HG02678 (cell line): Measurements from ENCODE around the gene CNPPD1.
A peak's percentile ranks its signal among the peaks of the same experiment; 100 is the strongest.
"Not testable (repeated sequence)": the region's sequence is repeated elsewhere in the genome, so short reads cannot be mapped to it uniquely, and the experiment has no call there.

ENCODE experiments used
- ATAC-seq: cut with Tn5 transposase; IDR thresholded peaks from one replicate; pipeline ENCODE4 v1.9.1; 2021; ENCODE audit warnings: mild to moderate bottlenecking, moderate library complexity; ENCODE audit not compliant: unreplicated experiment

CNPPD1 gene

DNA sequence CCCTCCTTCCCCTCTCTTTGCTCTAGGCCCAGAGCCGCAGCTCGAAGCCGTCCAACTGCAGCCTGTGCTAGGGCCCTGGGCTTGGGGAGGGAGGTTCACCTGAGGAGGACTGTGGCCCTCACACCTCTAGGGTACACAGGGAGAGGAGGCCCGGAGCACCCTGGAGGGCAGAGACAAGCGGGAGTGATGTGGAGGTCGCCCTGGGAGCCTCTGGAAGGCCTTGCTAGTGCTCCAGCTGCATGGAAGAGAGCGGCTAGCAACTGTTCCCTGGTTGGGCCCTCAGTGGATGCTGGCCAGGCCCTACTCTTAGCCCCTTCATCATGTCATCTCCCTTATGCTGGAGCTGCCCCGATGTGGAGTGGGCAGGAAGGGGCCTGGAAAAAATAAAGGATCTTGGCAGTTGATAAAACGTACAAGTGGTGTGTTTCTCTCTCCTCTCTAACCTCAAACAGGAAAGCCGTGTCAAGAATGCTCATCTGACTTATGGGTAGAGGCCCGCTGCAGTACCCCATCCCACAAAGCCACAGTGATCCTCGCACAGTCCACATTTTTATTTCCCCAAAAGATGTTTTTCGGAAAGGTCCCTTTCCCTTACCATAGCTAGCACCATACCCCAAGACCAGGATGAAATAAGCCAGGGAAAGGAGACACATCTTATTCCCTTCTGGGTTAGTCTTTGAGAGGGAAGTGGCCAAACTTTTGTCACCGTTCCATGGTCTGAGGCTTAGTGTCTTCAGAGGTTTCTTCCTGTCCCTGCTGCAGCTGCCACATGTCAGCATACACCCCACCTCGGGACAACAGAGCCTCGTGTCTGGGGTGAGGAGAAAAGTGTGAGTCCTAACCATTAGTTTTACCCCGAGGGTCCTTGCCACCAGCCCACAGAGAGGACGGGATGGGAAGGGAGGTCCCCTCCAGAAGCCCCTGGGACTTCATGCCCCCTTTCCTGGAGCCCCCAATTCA, 32.8 kb upstream of the CNPPD1 start:
- no peak for ATAC-seq

- no peak for ATAC-seq
Measured at GRCh38 chr2:219207884-219208740, 31.4 kb upstream of the CNPPD1 start.

DNA sequence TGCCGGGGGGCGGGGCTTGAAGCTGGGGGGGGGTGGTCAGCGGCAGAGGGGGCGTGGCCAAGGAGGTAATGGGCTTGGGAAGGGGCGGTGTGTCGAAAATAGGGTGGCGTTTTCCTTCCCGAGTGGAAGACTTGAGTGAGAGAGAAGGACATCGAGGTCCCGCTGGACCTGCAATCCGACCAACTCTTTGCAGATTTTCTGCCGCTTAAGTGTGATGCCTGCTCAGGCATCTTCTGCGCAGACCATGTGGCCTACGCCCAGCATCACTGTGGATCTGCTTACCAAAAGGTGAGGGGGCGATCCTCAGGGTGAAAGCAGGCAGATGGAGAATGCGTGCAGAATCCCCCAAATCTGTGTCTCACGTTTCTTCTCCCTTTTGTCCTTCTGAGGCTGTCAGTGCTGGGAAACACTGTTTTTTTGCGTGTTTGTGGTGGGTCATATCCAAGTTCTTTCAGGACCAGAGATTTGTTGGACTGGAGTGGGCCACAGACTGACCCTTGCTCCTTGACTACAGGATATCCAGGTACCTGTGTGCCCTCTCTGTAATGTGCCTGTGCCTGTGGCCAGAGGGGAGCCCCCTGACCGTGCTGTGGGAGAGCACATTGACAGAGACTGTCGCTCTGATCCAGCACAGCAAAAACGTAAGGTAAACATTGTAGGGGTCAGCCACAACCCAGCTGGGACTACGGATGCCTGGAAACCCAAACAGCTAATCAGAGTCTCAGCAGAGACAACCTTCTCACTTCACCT, 30.6 kb upstream of the CNPPD1 start:
- ATAC-seq, result no peak

DNA sequence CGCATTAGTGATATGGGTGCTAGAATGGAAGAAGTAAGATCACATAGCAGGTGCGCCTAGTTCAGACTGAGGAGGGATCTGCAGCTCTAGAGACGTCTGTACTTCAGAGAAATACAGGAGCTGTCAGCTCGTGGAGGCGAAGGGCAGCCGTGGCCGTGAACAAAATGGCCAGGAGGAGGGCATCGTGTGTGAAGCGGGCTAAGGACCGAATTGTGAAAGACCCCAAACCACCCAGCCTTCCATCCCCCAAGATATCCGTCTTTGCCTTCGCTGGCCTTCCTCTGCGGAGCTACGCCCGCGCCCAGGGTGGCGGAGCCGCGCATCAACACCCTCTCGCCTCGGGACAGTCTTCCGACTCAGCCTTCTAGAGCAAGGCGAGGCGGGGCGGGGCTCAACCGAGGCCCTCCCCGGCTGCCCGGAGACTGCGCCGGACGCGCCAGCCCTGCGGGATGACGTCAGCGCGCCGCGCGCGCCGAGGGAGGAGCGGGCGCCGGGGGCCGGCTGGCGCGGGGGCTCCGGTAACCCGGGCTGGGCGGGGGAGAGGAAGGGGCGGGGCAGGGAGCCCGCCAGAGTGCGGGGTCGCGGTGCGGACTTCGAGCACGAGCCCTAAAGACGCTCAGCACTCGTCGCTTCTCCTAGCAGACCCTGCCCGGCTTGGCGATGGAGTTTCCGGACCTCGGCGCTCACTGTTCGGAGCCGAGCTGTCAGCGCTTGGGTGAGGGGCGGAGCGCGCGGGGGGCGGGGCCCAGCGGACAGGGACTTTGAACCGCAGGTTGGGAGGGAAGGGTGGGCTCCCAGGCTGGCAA, 29.8 kb upstream of the CNPPD1 start, which contains the start of gene ZFAND2B:
Gene ZFAND2B, plus strand, starts transcription at position 455 of the 806 bp plus-strand sequence. Its CDS starts 206 bp downstream, at position 661.
- ATAC-seq, result peak; percentile 97

DNA sequence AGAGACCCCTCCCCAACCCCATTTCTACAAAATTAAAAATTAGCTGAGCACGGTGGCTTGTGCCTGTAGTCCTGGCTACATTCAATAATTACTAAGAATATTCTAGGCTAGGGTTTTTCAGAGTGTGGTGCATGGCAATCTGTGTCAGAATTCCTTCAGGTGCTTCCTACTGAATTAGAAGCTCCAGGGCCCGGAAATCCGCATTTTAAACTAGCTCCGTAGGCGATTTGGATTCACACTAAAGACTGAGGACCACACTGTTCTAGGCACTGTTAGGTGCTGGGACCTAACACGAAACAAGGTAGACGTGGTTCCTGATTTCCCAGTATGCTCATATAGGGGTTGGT, 29.2 kb upstream of the CNPPD1 start:
- no peak for ATAC-seq

GRCh38 chr2:219205165-219205538, 28.4 kb upstream of the CNPPD1 start:
- no peak for ATAC-seq

DNA sequence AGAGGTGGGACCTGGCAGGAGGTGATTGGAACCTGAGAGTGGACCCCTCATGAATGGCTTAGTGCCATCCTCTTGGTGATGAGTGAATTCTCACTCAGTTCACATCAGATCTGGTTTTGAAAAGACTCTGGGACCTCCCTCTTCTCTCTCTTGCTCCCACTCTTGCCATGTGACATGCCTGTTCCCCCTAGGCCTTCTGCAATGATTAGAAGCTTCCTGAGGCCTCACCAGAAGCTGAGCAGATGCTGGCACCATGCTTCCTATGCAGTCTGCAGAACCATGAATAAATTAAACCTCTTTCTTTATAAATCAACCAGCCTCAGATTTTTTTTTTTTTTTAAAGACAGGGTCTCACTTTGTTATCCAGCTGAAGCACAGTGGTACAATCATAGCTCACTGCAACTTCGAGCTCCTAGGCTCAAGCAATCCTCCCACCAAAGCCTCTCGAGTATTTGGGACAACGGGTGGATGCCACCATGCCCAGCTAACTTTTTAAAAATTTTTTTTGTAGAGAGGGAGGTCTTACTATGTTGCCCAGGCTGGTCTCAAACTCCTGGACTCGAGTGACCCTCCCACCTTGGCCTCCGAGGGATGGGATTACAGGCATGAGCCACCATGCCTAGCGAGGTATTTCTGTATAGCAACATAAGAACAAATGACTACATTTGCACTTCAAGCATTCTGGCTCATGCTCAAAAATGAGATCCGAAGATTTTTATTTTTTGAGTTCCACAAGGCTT, 27.9 kb upstream of the CNPPD1 start:
- ATAC-seq, result no peak

- ATAC-seq, result not testable (repeated sequence)
Measured at GRCh38 chr2:219201331-219201730, 24.6 kb upstream of the CNPPD1 start.

DNA sequence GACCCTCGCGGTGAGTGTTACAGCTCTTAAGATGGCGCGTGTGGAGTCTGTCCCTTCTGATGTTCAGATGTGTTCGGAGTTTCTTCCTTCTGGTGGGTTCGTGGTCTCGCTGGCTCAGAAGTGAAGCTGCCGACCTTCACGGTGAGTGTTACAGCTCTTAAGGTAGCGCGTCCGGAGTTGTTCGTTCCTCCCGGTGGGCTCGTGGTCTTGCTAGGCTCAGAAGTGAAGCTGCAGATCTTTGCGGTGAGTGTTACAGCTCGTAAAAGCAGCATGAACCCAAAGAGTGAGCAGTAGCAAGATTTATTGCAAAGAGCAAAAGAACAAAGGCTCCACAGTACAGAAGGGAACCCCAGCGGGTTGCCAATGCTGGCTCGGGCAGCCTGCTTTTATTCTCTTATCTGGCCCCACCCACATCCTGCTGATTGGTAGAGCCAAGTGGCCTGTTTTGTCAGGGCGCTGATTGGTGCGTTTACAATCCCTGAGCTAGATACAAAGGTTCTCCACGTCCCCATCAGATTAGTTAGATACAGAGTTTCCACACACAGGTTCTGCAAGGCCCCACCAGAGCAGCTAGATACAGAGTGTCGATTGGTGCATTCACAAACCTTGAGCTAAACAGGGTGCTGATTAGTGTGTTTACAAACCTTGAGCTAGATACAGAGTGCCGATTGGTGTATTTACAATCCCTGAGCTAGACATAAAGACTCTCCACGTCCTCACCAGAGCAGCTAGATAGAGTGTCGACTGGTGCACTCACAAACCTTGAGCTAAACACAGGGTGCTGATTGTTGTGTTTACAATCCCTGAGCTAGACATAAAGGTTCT, 24.0 kb upstream of the CNPPD1 start:
- not testable (repeated sequence) for ATAC-seq

DNA sequence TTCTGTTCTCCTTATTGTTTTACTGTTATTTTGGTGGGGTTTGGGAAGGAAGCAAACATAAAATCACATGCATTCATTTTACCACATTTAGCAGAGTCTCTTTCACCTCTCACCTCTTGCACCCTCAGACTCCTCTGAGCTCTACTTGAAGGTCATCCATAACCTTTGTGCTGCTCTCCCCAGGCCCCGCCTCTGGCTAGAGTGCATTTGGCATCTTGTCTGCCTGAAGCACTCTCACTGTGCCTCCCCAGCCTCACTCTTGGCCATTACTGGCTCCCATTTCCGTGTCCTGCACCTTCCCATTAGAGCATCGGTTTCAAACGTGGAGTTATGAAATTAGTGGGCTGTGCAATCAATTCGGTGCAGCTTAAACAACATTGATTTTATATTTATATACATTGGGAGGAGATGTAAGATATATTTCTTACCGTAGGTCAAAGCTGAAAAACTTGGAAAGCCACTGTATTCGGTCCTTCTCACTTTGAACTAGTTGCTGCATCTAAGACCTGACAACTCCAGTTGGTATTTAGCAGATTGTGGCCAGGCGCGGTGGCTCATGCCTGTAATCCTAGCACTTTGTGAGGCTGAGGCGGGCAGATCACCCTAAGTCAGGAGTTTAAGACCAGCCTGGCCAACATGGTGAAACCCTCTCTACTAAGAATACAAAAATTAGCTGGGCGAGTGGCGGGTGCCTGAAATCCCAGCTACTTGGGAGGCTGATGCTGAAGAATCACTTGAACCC, 22.9 kb upstream of the CNPPD1 start:
- no peak for ATAC-seq

DNA sequence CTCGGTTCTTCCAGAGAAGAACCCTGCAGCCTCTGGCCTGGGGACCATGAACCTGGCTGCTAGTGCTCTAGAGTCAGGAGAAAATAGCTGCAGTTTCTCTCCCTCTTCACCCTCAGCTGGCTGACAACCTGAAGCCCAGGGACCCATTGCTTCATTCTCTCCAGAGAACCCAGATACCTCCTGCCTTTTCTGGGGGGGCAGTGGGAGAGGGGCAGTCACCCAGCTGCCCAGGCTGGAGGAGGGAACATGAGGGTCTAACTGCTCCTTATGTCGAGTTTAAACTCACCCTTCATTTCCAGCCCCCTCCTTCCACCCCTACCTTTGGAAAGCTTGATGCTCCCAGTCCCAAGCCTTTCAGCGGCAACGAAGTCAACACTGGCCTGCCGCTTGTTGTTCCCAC, 22.2 kb upstream of the CNPPD1 start:
- no peak for ATAC-seq

DNA sequence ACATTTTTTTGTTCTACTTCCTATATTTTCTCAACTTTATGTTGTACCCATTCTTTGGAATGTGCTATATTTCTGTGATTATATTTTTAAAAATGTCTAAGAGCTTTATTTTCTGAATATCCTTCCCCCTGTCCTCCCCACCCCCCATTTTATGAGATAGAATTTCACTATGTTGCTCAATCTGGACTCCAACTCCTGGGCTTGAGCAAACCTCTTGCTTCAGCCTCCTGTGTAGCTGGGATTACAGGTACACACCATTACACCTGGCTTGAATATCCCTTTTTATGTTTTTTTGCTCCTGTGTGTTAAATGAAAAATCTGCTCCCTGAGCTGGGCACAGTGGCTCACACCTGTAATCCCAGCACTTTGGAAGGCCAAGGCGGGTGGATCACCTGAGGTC, 20.7 kb upstream of the CNPPD1 start:
- no peak for ATAC-seq

DNA sequence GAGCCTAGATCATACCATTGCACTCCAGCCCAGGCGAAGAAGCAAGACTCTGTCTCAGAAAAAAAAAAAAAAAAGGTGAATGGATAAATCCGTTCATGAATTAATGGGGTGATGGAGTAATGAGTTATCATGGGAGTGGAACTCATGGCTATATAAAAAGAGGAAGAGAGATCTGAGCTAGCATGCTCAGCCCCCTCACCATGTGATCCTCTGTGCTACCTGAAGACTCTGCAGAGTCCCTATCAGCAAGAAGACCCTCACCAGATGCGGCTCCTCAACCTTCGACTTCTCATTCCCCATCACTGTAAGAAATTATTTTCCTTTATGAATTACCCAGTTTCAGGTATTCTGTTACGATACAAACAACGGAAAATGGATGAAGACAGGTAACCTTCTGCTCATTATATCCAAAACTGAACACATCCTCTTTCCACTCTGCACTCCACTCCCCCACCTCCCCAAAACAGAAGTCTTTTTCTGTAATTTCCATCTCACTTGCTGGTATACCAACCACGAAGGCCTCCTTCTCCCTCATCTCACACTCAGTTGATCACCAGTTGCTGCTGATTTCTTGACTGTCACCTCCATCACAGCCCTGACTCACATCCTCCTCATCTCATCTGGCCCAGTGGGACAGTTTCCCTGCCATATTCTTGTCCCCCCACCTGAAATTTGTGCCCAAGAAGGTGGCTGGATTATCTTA, 10.2 kb upstream of the CNPPD1 start:
- ATAC-seq, result no peak

- no peak for ATAC-seq
Measured at GRCh38 chr2:219184121-219184520, 7.4 kb upstream of the CNPPD1 start.

DNA sequence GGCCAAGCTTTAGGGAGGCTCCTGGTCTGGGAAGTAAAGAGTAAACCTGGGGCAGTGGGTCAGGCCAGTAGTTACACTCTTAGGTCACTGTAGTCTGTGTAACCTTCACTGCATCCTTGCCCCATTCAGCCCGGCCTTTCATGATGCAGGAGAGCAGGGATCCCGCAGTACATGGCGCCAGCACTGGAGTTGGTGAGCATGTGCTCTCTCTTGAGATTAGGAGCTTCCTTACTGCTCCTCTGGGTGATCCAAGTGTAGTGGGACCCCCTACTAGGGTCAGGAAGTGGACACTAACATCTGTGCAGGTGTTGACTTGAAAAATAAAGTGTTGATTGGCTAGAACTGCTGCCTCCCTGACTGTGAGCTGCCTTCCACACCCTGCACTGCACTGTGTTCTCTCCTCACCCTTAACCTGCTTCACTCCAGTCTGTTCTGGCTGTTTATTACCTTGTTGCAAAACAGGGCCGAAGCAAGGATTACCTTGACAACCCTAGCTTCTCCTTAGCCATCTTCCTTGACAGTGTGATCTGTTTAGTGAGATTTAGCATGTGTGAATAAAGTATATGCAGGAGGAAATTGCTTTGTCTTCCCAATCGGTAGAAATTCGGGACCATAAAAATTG, 6.5 kb upstream of the CNPPD1 start:
- no peak for ATAC-seq

- no peak for ATAC-seq
Measured at GRCh38 chr2:219182331-219183150, 5.8 kb upstream of the CNPPD1 start.
